IPS-NIHi7 (cell line): ENCODE results near the gene CCDC171.
"Not testable (repeated sequence)": the region's sequence is repeated elsewhere in the genome, so short reads cannot be mapped to it uniquely, and the experiment has no call there.

Experiments
- DNase-seq: peaks from one replicate; pipeline ENCODE4 v3.0.0; 2012; ENCODE audit warnings: mixed read lengths; ENCODE audit errors: extremely low spot score

The CCDC171 gene

GRCh38 chr9:15693701-15694100 lies 140.9 kb downstream of the CCDC171 start:
- DNase-seq: no peak

GRCh38 chr9:15696979-15697378 lies 144.1 kb downstream of the CCDC171 start:
- DNase-seq: peak; percentile 12

- no peak for DNase-seq
Measured at GRCh38 chr9:15697446-15697851, 144.6 kb downstream of the CCDC171 start.

- not testable (repeated sequence) for DNase-seq
Measured at GRCh38 chr9:15699876-15700559, 147.2 kb downstream of the CCDC171 start.

- DNase-seq: no peak
Measured at GRCh38 chr9:15707000-15707399, 154.2 kb downstream of the CCDC171 start.

GRCh38 chr9:15711531-15711930 lies 158.7 kb downstream of the CCDC171 start:
- DNase-seq: no peak

- no peak for DNase-seq
Measured at GRCh38 chr9:15711931-15712330, 159.1 kb downstream of the CCDC171 start.

GRCh38 chr9:15714746-15715145 lies 161.9 kb downstream of the CCDC171 start:
- no peak for DNase-seq

- no peak for DNase-seq
Measured at GRCh38 chr9:15717290-15717967, 164.6 kb downstream of the CCDC171 start.

GRCh38 chr9:15718423-15718822 lies 165.6 kb downstream of the CCDC171 start:
- no peak for DNase-seq

- no peak for DNase-seq
Measured at GRCh38 chr9:15720861-15721260, 168.0 kb downstream of the CCDC171 start.

GRCh38 chr9:15722888-15723287 lies 170.0 kb downstream of the CCDC171 start:
- DNase-seq: peak; percentile 33

GRCh38 chr9:15724016-15724415 lies 171.2 kb downstream of the CCDC171 start:
- no peak for DNase-seq

- no peak for DNase-seq
Measured at GRCh38 chr9:15724612-15725011, 171.8 kb downstream of the CCDC171 start.

GRCh38 chr9:15725953-15726352 lies 173.1 kb downstream of the CCDC171 start:
- DNase-seq: no peak

GRCh38 chr9:15729507-15729906 lies 176.7 kb downstream of the CCDC171 start:
- no peak for DNase-seq

GRCh38 chr9:15735083-15735857 lies 182.4 kb downstream of the CCDC171 start:
- DNase-seq: no peak

- DNase-seq: no peak
Measured at GRCh38 chr9:15736569-15736968, 183.7 kb downstream of the CCDC171 start.

GRCh38 chr9:15738011-15738410 lies 185.2 kb downstream of the CCDC171 start:
- DNase-seq: no peak

- DNase-seq: no peak
Measured at GRCh38 chr9:15741015-15741414, 188.2 kb downstream of the CCDC171 start.

- no peak for DNase-seq
Measured at GRCh38 chr9:15743512-15743911, 190.7 kb downstream of the CCDC171 start.

GRCh38 chr9:15744196-15744595 lies 191.4 kb downstream of the CCDC171 start:
- DNase-seq: no peak

- peak; percentile 9 for DNase-seq
Measured at GRCh38 chr9:15746905-15747304, 194.1 kb downstream of the CCDC171 start.
